SJSA1 (cell line): ENCODE data around the gene VEPH1. TPM values are rescaled to one million over a fixed set of nuclear protein-coding genes. Genes with fewer than 3 reads are reported as not detected.

Source experiments
- DNase-seq, 2 experiments: peaks; one replicate each; pipeline ENCODE4 v3.0.0-alpha.2; 2015 to 2020; ENCODE audit warnings: low spot score in 2 of 2, low read depth in 1 of 2
- H3K27ac ChIP-seq: fragments of 250-450 bp; sonication (Bioruptor Pico); 2 replicates; pipeline ENCODE4 v1.5.1; 2020; ENCODE audit warnings: mild to moderate bottlenecking, moderate library complexity
- H3K27me3 ChIP-seq: fragments of 250-450 bp; sonication (Bioruptor Pico); replicated peaks from 2 replicates; pipeline ENCODE4 v1.5.1; 2020; ENCODE audit warnings: mild to moderate bottlenecking, moderate library complexity
- H3K36me3 ChIP-seq: fragments of 250-450 bp; sonication (Bioruptor Pico); 2 replicates; pipeline ENCODE4 v1.5.1; 2020; ENCODE audit warnings: mild to moderate bottlenecking
- H3K4me1 ChIP-seq: fragments of 250-450 bp; sonication (Bioruptor Pico); replicated peaks from 2 replicates; pipeline ENCODE4 v1.6.1; 2021; ENCODE audit warnings: mild to moderate bottlenecking
- H3K4me3 ChIP-seq: fragments of 250-450 bp; sonication (Bioruptor Pico); 2 replicates; pipeline ENCODE4 v1.5.1; 2020; ENCODE audit warnings: mild to moderate bottlenecking
- H3K9me3 ChIP-seq: fragments of 250-450 bp; sonication (Bioruptor Pico); replicated peaks from 2 replicates; pipeline ENCODE4 v1.5.1; 2020; ENCODE audit warnings: mild to moderate bottlenecking
- total RNA-seq: library from RNA; depleted of rRNA; stranded (reverse); fragments of >200 nt; shearing (Covaris generic); gene quantifications from 2 replicates; pipeline ENCODE4 v1.2.3, GENCODE V29; 2014; rRNA removed

VEPH1 gene
- total RNA-seq, 1 experiment from 2014 or later: 14.3 TPM

DNA sequence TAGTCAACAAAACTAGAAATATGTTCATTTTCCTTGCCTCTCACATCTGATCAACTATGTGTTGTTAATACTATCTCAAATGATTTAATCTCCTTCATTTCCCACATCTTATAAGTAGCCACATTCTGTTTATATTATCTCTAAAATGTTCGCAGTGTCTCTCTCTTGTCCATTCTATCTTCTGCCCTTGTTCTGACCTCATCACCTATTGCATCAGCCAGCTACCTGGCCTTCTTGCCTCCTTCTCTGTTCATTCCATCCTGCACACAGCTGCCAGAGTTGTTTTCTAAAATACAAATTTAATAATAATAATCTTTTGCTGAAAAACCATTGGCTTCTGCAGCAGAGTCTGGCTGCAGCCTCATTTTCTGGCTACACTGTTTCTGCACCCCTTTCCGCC lies 267.9 kb downstream of the VEPH1 start:
- no peak overlapping the region for H3K27ac ChIP-seq
- H3K9me3 ChIP-seq: no peaks in the 10 kb centered on the region
- no peaks in the 10 kb centered on the region for H3K36me3 ChIP-seq
- DNase-seq: no peak
- H3K4me3 ChIP-seq: no peak overlapping the region
- no peaks in the 10 kb centered on the region for H3K27me3 ChIP-seq
- H3K4me1 ChIP-seq: peaks cover 21% of the 10 kb centered on the region

DNA sequence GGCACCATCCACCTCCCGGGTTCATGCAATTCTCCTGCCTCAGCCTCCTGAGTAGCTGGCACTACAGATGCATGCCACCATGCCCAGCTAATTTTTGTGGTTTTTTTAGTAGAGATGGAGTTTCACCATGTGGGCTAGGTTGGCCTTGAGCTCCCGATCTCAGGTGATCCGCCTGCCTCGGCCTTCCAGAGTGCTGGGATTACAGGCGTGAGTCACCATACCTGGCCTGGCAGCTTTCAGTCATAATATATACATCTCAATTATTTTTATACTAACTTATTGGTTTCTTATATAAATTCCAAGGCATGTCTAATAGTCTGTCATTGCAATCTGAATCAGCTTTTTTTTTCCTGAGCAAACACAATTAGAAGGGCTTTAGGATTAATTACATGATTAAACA lies 269.3 kb downstream of the VEPH1 start:
- no peaks in the 10 kb centered on the region for H3K36me3 ChIP-seq
- no peak for DNase-seq

DNA sequence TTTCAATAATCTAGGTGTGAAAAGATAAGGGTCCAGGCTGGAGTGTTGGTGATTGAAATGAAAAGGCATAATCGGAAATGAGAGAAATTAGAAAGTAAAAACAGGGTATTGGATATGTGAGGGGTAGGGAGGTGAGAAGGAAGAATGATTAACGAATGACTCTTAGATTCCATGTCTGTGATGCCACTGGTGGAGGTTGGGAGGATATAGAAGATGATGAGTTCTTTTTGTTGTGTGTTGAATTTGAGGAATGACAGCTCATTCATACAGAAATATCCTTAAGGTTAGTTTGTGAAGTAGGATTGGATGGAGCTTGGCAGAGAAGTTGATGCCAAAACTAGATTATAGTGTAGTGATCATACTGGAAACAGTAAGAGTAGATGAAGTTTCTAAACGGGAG lies 271.1 kb downstream of the VEPH1 start:
- Histone ChIP-seq H3K27ac (no peak overlapping the region), H3K4me3 (no peak overlapping the region), H3K9me3 (no peaks in the 10 kb centered on the region), H3K36me3 (no peaks in the 10 kb centered on the region), H3K4me1 (no peaks in the 10 kb centered on the region), H3K27me3 (0 out of 2 replicates have a peak, but pooled peaks cover 2% of the 10 kb centered on the region)
- no peak for DNase-seq

More for the DNA sequence above, 269.3 kb downstream of the VEPH1 start:
- no peaks in the 10 kb centered on the region for H3K9me3 ChIP-seq
- 0 out of 2 replicates have a peak, but pooled peaks cover 2% of the 10 kb centered on the region for H3K27me3 ChIP-seq
- H3K4me3 ChIP-seq: no peak overlapping the region
- peaks cover 14% of the 10 kb centered on the region for H3K4me1 ChIP-seq
- no peak overlapping the region for H3K27ac ChIP-seq

DNA sequence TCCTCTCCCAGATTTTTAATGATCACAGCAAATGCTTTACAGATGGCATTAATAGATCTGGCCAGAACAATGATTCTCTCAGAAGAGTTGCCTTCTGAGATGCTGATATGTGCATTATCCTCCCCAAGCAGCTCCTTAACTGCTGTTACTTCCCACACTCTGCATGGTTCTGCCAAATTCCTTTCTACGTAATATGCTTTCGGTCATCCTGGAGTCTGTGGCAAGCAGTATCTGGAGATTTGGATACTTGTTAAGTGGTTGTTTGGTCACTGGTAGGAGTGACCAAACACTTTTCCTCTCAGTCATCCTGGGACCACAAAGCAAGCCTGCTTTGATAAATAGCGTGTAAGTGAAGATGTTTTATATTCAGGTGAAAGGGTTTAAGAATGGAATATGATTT lies 272.1 kb downstream of the VEPH1 start:
- DNase-seq: no peak

GRCh38 chr3:157226173-157226847 lies 276.9 kb downstream of the VEPH1 start:
- H3K4me1 ChIP-seq: no peaks in the 10 kb centered on the region
- H3K36me3 ChIP-seq: no peaks in the 10 kb centered on the region
- DNase-seq: no peak
- no peak overlapping the region for H3K27ac ChIP-seq
- H3K4me3 ChIP-seq: no peak overlapping the region
- 0 out of 2 replicates have a peak, but pooled peaks cover 2% of the 10 kb centered on the region for H3K27me3 ChIP-seq
- no peaks in the 10 kb centered on the region for H3K9me3 ChIP-seq

More for the DNA sequence above, 272.1 kb downstream of the VEPH1 start:
- Histone ChIP-seq H3K36me3 (no peaks in the 10 kb centered on the region), H3K4me1 (no peaks in the 10 kb centered on the region), H3K4me3 (no peak overlapping the region), H3K27me3 (0 out of 2 replicates have a peak, but pooled peaks cover 2% of the 10 kb centered on the region), H3K27ac (no peak overlapping the region), H3K9me3 (no peaks in the 10 kb centered on the region)

DNA sequence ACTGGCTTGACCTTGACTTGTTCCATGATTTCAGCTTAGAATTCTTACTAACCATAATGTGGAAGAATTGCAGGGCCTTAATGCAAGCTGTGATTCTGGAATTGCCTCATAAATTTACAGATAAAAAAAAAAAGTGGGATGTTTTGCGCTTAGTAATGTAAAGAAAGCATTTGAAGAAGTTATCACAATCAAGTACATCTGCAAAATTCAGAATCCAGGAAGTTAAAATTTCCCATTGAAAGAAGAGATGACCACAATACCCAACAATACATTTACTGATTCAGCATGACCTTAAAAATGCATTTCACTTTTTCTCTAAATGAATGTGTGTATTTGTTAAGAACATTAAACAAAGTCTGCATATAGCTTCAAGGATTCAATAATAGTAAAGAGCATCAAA lies 278.2 kb downstream of the VEPH1 start:
- Histone ChIP-seq H3K36me3 (no peaks in the 10 kb centered on the region), H3K4me1 (no peaks in the 10 kb centered on the region), H3K27me3 (0 out of 2 replicates have a peak, but pooled peaks cover 2% of the 10 kb centered on the region), H3K27ac (no peak overlapping the region), H3K9me3 (no peaks in the 10 kb centered on the region), H3K4me3 (no peak overlapping the region)
- DNase-seq: no peak

DNA sequence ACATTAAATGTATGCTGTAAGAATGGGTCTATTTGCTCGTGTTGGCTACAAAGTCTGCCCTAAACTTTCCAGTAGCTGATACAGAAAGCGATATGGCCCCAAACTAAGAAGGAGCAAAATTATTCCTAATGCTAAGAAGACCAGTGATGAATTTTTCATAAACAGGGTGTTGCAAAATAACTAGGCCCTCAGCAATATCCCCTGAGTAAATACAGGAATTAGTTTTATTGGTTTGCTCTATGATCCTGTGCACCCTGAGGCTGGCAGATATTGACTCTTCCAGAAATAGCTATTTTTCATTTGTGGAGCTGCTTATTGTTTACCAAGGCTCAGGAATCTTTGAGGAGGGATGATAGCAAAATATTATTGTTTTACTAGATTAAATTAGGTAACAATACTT lies 282.3 kb downstream of the VEPH1 start:
- no peak for DNase-seq
- no peaks in the 10 kb centered on the region for H3K27me3 ChIP-seq
- H3K9me3 ChIP-seq: no peaks in the 10 kb centered on the region
- no peaks in the 10 kb centered on the region for H3K4me1 ChIP-seq
- H3K36me3 ChIP-seq: no peaks in the 10 kb centered on the region
- no peak overlapping the region for H3K27ac ChIP-seq
- H3K4me3 ChIP-seq: no peak overlapping the region

- Histone ChIP-seq H3K27ac (no peak overlapping the region), H3K4me1 (no peaks in the 10 kb centered on the region), H3K4me3 (no peak overlapping the region), H3K27me3 (no peaks in the 10 kb centered on the region), H3K9me3 (no peaks in the 10 kb centered on the region), H3K36me3 (no peaks in the 10 kb centered on the region)
- no peak for DNase-seq
Measured at GRCh38 chr3:157220211-157220610, 283.0 kb downstream of the VEPH1 start.

GRCh38 chr3:157219215-157219614 lies 284.0 kb downstream of the VEPH1 start:
- Histone ChIP-seq H3K4me3 (no peak overlapping the region), H3K27me3 (no peaks in the 10 kb centered on the region), H3K9me3 (no peaks in the 10 kb centered on the region), H3K27ac (no peak overlapping the region), H3K36me3 (no peaks in the 10 kb centered on the region), H3K4me1 (no peaks in the 10 kb centered on the region)
- DNase-seq: no peak

Other genes with a start within 250 kb of the VEPH1 start
- gene PTX3, start 66.6 kb downstream of the VEPH1 start, total RNA-seq: 8.1 and 10.5 TPM in 2 replicates